GM19240 (cell line): ENCODE measurements around the gene FOXJ3.

Experiments used
- DNase-seq: peaks from one replicate; pipeline ENCODE4 v3.0.0; 2011; ENCODE audit warnings: low spot score; ENCODE audit not compliant: insufficient read length

FOXJ3 gene

GRCh38 chr1:42311138-42311537 is 23.9 kb downstream of the FOXJ3 start:
- no peak for DNase-seq

DNA sequence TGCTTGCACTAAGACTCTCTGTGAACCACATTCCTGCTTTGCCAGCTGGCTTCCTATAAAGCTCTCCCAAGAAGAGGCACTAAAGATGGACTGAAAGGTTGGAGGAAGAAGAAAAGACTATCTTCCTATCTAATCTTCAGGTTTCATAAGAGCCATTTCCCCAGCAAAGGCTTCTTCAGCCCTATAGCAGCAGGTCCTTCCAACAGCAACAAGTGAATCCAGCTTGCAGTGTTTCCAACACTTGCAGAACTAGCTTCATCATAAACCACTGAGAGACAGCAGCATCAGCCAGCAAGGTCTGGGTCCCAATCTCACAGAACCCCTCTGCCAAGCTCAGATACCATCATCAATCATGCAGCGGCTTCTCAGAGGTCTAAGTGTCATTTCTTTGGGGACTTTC is 28.1 kb downstream of the FOXJ3 start:
- DNase-seq = no peak

DNA sequence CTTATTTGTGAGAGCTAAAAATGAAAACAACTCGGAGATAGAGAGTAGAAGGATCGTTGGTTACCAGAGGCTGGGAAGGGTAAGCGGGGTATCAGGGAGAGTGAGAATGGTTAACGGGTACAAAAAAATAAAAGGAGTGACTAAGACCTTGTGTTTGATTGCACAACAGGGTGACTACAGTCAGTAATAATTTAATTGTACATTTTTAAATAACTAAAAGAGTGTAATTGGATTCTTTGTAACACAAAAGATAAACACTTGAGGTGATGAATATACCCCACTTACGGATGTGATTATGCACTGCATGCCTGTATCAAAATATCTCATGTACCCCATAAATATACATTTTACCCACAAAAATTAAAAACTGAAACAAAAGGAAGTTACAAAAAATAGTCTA is 29.4 kb downstream of the FOXJ3 start:
- no peak for DNase-seq

- no peak for DNase-seq
These were observed 33.0 kb downstream of the FOXJ3 start for GRCh38 chr1:42302034-42302433.

DNA sequence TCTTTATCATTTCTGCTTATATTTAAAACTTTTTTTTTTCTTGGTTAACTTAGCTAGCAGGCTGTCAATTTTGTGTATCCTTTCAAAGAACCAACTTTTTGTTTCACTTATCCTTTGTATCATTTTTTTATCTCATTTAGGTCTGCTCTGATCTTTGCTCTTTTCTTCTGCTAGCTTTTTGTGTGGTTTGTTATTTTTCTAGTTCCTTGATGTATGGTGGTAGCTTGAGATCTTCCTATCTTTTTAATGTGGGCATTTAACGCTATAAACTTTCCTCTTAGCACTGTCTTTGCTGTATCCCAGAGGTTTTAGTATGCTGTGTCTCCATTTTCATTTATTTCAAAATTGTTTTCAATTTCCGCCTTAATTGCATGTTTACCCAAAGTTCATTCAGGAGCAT is 36.5 kb downstream of the FOXJ3 start:
- DNase-seq = no peak

DNA sequence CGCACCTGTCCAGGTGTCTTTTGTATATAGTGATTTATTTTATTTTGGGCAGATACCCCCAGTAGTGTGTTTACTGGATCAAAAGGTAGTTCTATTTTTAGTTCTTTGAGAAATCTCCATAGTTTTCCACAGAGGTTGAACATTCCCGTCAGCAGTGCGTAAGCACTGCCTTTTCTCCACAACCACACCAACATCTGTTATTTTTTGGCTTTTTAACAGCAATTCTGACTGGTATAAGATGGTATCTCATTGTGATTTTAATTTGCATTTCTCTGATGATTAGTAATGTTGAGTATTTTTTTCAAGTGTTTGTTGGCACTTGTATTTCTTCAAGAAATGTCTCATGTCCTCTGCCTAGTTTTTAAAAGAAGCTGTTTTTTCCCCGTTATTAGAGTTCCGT is 39.2 kb downstream of the FOXJ3 start:
- no peak for DNase-seq

GRCh38 chr1:42290130-42290529 is 44.9 kb downstream of the FOXJ3 start:
- no peak for DNase-seq

DNA sequence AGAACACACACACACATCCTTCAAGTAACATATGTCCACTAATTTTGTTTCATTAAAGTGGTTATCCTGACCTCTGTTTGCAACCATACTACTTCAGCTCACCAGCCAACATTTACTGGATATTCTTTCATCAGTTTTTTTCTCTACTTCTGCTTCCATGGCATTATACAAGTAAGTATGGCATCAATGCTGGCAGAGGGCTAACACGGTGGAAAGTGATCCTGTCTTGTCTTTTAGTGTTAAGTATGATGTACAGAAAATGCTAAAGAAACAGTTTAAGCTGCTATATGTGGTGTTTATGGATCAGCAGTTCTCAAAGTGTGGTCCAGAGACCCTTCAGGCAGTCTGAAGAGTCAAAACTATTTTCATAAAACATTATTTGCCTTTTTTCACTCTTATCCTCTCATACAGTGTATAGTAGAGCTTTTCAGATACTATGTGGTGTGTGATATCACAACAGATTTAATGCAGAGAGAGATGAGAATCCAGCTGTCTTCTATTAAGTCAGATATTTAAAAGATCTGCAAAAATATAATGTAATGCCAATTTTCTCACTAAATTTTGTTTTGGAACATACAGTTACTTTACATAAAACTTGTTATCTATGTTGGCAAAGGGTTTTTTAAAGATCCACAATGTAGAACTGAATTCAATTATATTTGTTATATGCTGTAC is 46.6 kb downstream of the FOXJ3 start:
- DNase-seq = no peak

DNA sequence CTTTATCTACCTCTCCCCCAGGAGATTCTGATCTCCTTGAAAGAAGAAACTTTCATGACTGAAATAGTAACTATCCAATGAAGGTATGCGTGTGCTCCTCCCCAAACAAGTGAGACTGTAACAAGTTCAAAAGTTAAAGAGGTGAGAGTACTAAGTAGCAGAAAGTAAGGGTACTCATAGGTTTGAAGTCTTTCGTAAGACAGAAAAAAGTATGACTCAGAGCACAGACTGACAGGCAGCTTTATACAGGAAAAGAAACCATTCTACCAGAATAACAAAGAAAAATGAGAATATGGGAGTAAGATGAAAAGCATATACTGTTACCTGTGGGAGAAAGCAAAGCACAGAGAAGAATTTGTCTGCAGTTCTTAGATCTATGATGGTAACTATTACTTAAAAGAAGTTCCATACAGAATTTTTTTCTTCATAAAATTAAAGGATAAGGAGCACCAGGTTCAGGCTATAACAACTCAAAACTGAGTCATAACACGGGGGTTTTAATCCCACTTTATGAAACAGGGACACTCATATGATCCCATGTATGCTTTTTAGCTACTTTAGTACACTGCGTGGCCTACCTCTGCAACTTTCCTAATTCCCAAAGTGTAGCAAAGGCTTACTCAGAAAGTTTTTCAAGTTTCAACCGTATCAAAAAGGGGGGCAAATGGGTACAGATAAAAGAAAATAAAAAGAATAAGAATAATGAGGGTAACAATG is 52.0 kb downstream of the FOXJ3 start:
- DNase-seq = no peak

GRCh38 chr1:42282024-42282579 is 52.9 kb downstream of the FOXJ3 start:
- DNase-seq = no peak

GRCh38 chr1:42280821-42281220 is 54.2 kb downstream of the FOXJ3 start:
- no peak for DNase-seq

- DNase-seq = no peak
These were observed 56.0 kb downstream of the FOXJ3 start for GRCh38 chr1:42279055-42279454.

- DNase-seq = no peak
These were observed 62.1 kb downstream of the FOXJ3 start for GRCh38 chr1:42272920-42273319.

GRCh38 chr1:42267904-42268303 is 67.1 kb downstream of the FOXJ3 start:
- DNase-seq = no peak

DNA sequence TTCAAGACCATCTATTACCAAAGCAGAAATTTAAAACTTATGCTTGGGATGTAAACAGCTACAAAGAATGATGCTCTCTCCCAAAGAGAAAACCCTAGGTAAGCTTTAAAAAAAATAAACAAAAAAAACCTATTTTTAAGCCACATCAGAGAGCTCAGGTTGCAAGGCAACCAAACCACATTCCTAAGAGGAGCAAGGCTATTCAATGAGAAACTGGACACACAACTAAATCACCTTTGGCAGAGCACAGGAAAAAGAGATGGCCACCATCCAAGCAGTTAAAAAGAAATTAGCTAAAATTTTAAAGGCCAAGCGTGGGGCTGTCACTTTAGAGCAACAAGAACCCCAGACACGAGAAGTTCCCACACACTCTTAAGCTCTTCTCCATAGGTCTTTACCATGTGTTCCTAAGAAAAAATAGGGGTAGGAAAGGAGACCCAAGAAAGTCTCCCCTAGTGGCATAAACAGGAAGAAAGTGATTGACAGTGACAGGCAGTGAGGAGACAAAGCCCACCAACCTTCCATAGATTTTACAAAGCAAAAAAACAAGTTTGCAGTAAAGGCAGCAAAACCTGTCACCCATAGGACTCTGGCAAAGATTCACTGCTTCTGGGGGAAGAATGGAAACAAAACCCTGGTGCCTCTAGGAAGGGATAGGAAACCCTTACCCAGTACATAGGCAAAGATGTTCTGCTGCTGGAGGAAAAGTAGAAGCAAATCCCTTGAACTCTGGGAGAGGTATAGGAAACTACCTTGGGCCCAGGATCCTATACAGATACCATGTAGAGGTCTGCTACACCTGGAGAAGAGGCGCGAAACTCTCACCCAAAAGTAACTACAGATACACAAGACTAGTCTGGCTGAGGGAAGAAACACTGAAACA is 68.5 kb downstream of the FOXJ3 start:
- no peak for DNase-seq

GRCh38 chr1:42264511-42265190 is 70.4 kb downstream of the FOXJ3 start:
- DNase-seq = no peak

DNA sequence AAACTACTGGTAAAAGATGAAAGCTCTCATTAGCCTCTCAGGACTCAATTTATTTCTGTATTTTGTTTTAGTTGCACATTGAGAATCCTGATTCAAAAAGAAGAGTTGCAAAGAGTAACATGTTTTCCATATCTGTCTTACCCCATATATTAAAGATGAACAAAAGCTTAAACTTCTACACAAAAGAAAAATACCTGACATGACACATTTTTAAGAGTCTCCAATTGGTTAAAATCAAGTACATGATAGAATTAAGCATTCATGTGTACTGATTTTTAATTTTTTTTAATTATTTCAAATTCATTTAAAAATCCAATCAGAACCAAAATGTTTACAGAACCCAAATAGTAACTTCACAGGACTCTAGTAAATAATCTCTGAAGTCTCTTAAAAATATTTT is 72.0 kb downstream of the FOXJ3 start:
- DNase-seq = no peak

DNA sequence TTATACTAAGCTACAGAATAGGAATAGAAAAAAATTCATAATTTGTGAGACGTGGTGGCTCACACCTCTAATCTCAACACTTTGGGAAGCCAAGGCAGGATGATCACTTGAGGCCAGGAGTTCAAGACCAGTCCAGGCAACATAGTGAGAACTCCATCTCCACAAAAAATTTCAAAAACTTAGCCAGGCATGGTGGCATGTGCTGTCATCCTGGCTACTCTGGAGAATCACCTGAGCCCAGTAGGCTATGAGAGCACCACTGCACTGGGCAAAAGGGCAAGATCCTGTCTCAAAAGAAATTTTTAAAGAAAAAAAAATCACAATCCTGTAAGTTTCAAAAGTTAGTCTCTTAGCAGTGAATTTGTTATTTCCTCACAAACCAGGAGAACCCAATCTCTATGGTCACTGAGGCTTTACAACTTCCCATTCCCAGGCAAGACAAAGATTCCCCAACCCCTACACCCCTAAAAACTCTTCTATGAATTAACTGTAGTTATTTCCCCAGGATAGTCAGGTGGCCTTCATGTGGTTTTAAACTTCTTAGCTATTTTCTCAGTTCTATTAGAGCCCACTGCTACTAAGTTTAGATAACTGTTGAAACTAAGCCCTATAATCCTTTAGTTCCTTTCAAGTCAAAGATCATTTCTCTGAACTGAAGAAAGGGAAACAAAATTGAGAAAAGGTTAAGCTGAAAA is 74.5 kb downstream of the FOXJ3 start:
- DNase-seq = no peak

DNA sequence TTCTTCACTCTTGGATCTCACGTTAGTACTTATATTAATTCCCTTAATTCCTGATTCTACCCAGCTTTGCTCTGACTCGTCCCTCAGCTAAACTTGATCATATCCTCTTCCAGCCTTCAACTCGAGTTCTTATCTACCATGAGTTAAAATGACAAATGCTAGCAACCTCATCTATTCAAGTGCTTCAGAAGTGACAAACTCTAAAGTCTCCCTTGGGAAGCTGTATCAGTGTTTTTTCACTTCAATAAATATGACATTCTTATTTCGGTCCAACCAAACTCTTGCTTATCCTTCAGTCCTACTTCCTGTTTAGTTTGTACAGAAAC is 75.3 kb downstream of the FOXJ3 start:
- no peak for DNase-seq

DNA sequence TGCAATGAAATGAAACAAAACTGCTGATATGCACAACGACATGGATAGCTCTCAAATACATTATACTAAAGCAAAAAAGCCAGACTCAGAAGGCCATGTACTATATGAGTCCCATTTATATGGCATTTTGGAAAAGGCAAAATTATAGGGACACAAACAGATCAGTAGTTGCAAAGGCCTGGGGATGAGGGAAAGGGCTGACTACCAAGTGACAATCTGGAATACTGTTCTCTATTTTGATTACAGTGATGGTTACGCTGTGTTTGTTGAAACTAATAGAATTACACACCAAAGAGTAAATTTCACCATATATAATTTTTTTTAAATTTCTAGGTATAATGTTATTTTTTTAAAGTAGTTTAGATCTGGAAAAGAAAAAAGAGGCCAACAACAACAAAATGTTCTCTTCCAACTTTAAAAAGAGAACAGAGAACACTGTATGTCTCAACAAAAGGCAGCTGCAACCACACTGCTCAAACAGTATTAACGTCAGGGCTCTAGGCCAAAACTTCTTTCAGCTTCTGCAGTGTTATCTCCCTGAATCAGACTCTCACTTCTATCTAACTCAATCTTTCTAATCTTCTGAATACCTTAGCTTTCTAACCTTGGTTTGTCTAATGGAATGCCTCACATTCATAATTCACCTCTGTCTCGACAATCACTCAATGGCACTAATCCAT is 75.8 kb downstream of the FOXJ3 start:
- DNase-seq = no peak
